ENCODE measurements around the gene PIM3.

PIM3 gene

DNA sequence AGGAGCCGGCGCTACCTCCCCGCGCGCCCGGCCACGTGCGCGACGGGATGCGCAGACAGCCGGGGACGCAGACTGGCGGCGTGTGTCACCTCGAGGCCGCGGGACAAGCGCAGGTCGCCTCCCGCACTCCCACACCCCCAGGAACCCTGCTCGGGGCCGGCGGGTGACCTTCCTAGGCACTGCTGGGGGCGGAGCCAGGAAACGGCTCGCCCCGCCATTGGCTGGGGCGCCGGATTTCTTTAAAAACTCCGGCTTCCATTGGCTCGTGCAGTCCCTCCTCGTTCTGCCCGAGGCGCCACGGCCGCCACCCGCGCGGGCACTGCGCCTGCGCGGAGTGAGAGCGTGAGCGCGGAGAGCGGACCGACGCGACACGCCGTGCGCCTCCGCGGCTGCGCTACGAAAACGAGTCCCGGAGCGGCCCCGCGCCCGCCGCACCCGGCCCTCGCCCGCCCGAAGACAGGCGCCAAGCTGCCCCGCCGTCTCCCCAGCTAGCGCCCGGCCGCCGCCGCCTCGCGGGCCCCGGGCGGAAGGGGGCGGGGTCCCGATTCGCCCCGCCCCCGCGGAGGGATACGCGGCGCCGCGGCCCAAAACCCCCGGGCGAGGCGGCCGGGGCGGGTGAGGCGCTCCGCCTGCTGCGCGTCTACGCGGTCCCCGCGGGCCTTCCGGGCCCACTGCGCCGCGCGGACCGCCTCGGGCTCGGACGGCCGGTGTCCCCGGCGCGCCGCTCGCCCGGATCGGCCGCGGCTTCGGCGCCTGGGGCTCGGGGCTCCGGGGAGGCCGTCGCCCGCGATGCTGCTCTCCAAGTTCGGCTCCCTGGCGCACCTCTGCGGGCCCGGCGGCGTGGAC, at the start of gene PIM3:
TSS of gene PIM3 (plus strand) at position 614 of the 846 bp plus-strand sequence. CDS start at position 790, 176 bp downstream.
- TF ChIP-seq, protein P1, sequence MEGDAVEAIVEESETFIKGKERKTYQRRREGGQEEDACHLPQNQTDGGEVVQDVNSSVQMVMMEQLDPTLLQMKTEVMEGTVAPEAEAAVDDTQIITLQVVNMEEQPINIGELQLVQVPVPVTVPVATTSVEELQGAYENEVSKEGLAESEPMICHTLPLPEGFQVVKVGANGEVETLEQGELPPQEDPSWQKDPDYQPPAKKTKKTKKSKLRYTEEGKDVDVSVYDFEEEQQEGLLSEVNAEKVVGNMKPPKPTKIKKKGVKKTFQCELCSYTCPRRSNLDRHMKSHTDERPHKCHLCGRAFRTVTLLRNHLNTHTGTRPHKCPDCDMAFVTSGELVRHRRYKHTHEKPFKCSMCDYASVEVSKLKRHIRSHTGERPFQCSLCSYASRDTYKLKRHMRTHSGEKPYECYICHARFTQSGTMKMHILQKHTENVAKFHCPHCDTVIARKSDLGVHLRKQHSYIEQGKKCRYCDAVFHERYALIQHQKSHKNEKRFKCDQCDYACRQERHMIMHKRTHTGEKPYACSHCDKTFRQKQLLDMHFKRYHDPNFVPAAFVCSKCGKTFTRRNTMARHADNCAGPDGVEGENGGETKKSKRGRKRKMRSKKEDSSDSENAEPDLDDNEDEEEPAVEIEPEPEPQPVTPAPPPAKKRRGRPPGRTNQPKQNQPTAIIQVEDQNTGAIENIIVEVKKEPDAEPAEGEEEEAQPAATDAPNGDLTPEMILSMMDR (IDR thresholded peaks at IDR 0.05): peak; percentile 7
- Histone ChIP-seq H3K9me3 (no peaks in the 10 kb centered on the region), H3K27me3 (peaks cover 10% of the 10 kb centered on the region), H3K4me1 (ENCODE audit: control insufficient read depth in 1 of 2, insufficient read depth in 1 of 2, low read depth in 1 of 2, low read length in 1 of 2) (peaks cover 47% of the 10 kb centered on the region in 2 experiments), H3K27ac (peak within 1 kb of the TSS; percentile 98), H3K4me3 (ENCODE audit: low read depth in 1 of 2, low read length in 1 of 2) (peak within 1 kb of the TSS; percentile 94 to 99), H3K36me3 (peaks cover 41% of the 10 kb centered on the region)

DNA sequence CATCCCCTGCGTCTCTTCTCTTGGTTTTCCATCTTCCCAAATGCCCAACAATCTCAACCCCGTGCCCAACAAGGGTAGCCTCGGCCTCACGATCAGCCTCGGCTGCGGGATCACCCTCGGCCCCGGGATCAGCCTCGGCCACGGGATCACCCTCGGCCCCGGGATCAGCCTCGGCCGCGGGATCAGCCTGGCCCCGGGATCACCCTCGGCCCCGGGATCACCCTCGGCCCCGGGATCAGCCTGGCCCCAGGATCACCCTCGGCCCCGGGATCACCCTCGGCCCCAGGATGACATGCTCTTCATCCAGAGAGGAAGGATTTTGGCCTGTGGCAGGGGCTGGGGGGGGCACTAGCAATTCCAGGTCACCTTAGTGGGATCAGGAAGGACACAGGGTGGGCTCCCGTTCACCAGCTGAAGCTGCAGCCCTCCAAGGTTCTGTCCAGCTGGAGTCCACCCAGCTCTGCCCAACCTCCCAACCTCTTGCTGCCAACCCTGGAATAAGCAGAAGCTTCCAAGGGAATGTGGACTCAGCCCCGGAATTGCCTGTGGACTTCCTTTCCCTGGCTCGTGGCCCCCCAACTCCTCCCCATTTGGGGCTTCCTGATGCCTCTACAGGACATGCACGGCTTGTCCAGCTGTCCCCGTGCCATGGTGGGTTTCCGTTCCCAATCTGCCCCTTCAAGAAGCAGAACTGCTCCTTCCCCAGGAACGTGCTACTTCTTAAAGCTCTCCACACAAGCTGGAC, 48.5 kb upstream of the PIM3 start:
- Histone ChIP-seq H3K27me3 (no peaks in the 10 kb centered on the region), H3K4me3 (ENCODE audit: low read depth in 1 of 2, low read length in 1 of 2) (no peak overlapping the region), H3K27ac (no peak overlapping the region), H3K9me3 (no peaks in the 10 kb centered on the region), H3K4me1 (ENCODE audit: control insufficient read depth in 1 of 2, insufficient read depth in 1 of 2, low read depth in 1 of 2, low read length in 1 of 2) (peaks cover 2% of the 10 kb centered on the region in 2 experiments), H3K36me3 (peaks cover 47% of the 10 kb centered on the region)
- TF ChIP-seq, protein P1 (IDR thresholded peaks at IDR 0.05): no peak

DNA sequence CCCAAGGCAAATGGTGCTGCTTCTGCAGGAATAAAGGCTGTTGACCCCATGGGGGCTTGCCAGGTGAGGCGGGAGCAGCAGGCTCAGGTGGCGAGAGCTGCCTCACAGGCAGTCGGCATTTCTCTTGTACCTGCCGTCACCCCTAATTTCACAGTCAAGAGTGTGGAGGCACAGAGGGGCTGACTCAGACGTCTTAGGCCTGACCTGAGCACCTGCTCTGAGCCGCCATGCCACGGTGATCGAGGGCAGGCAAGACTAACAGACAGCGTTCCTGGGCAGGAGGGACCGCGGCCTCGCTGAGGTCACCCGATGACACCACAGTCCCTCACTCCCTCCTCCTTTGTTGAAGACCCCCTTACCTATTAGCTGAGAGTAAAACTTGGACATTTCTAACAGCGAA, 47.5 kb upstream of the PIM3 start:
- no peak overlapping the region for H3K27ac ChIP-seq
- H3K36me3 ChIP-seq: peaks cover 38% of the 10 kb centered on the region
- no peaks in the 10 kb centered on the region for H3K27me3 ChIP-seq
- peaks cover 10 to 11% of the 10 kb centered on the region in 2 experiments for H3K4me1 ChIP-seq (ENCODE audit: control insufficient read depth in 1 of 2, insufficient read depth in 1 of 2, low read depth in 1 of 2, low read length in 1 of 2)
- TF ChIP-seq, protein P1 (IDR thresholded peaks at IDR 0.05): no peak
- H3K4me3 ChIP-seq (ENCODE audit: low read depth in 1 of 2, low read length in 1 of 2): no peak overlapping the region
- no peaks in the 10 kb centered on the region for H3K9me3 ChIP-seq

DNA sequence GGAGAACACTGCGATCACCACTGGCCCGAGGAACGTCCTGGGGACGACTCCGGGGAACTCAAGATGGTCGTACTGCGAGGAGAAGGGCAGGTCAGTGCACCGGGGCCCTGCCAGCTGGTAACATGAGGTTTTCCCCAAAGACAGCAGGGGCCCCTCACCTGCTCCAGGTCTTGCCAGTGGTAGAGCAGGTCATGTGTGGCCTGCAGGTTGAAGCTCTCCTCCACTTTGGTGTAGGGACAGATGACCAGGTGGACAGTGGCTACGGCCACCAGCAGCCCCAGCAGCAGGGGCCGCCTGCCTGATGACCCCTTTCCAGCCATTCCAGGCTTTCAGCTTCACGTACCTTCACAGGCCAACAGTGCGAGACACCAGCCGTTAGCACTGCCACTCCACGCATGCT, 47.1 kb upstream of the PIM3 start:
- no peak overlapping the region for H3K4me3 ChIP-seq (ENCODE audit: low read depth in 1 of 2, low read length in 1 of 2)
- no peak overlapping the region for H3K27ac ChIP-seq
- H3K27me3 ChIP-seq: no peaks in the 10 kb centered on the region
- H3K9me3 ChIP-seq: no peaks in the 10 kb centered on the region
- TF ChIP-seq, protein P1 (IDR thresholded peaks at IDR 0.05): no peak
- peaks cover 10 to 12% of the 10 kb centered on the region in 2 experiments for H3K4me1 ChIP-seq (ENCODE audit: control insufficient read depth in 1 of 2, insufficient read depth in 1 of 2, low read depth in 1 of 2, low read length in 1 of 2)
- peaks cover 35% of the 10 kb centered on the region for H3K36me3 ChIP-seq

DNA sequence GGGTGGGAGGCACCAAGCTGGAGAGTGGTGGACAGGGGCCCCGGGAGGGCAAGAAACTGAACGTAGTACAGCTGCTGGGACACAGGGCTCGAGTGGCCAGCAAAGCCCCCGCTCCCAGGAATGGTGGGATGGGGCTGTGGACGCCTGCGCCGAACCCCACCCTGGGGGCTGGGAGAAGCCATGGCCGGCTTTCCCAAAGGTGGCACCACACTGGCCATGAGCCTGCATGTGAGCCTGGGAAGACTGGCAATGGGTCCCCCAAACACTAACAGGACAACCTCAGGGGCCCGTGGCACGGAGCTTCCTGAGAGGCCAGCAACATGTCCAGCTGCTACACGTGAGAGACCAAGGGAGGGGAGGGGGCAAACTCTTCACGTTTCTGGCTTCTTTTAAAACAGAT, 46.3 kb upstream of the PIM3 start:
- TF ChIP-seq, protein P1 (IDR thresholded peaks at IDR 0.05): no peak
- peaks cover 28% of the 10 kb centered on the region for H3K36me3 ChIP-seq
- no peaks in the 10 kb centered on the region for H3K27me3 ChIP-seq
- no peaks in the 10 kb centered on the region for H3K9me3 ChIP-seq
- no peak overlapping the region for H3K4me3 ChIP-seq (ENCODE audit: low read depth in 1 of 2, low read length in 1 of 2)
- no peak overlapping the region for H3K27ac ChIP-seq
- peaks cover 15 to 19% of the 10 kb centered on the region in 2 experiments for H3K4me1 ChIP-seq (ENCODE audit: control insufficient read depth in 1 of 2, insufficient read depth in 1 of 2, low read depth in 1 of 2, low read length in 1 of 2)

All from neutrophil (primary cell).